ENCODE measurements around the gene SMARCB1. TPM values are rescaled to one million over a fixed set of nuclear protein-coding genes. Genes with fewer than 3 reads are reported as not detected.

SMARCB1 gene
- polyA plus RNA-seq (2013, experiment 1 of 2), result 68.2 TPM
- polyA plus RNA-seq (2013, experiment 2 of 2), result 67.4 TPM

DNA sequence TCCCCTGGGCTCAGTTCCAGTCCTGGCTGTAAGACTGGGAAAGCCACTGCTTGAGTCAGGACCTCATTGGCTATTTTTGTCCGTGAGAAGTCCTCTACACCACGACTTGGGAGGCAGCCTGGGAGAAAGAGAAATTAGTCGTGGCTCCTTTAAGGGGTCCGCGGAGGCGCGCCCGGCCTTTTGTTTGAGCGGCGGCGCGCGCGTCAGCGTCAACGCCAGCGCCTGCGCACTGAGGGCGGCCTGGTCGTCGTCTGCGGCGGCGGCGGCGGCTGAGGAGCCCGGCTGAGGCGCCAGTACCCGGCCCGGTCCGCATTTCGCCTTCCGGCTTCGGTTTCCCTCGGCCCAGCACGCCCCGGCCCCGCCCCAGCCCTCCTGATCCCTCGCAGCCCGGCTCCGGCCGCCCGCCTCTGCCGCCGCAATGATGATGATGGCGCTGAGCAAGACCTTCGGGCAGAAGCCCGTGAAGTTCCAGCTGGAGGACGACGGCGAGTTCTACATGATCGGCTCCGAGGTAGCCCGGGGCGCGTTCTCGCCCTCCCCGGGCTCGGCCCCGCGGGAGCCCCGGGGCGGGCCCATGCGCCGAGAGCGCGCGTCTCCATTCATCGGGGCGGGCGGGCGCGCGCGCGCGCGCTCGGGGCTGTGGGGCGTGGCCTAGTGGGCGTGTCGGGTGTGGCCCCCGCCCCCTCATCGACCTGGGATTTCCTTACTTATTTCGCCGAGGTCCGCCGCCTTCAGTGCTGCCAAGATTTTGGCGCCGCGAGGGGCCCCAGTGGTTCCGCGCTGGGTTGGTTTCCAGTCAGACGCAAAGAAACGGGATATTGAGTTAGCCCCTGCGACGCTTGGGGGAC is at the start of gene SMARCB1:
Gene SMARCB1, plus strand, starts transcription at position 215 of the 848 bp plus-strand sequence. Its CDS starts 204 bp downstream, at position 419.
- H3K18ac ChIP-seq (ENCODE audit: low read depth in 1 of 2, low read length in 2 of 2), result peak within 1 kb of the TSS; percentile 98 to 100
- peak within 1 kb of the TSS; percentile 100 for H2BK5ac ChIP-seq (ENCODE audit: low read depth, low read length, poor library complexity, severe bottlenecking)
- under 1% methylated on average over 80 of the region's 97 CpGs for WGBS
- H3K14ac ChIP-seq (ENCODE audit: low read length in 2 of 2), result peak within 1 kb of the TSS in 1 of 2 experiments; percentile 98
- peak within 1 kb of the TSS; percentile 28 to 61 for H2BK12ac ChIP-seq (ENCODE audit: low read length in 2 of 2)
- peak within 1 kb of the TSS; percentile 97 for H3K9ac ChIP-seq (ENCODE audit: low read length)
- peak within 1 kb of the TSS; percentile 98 for H2BK15ac ChIP-seq (ENCODE audit: low read depth, poor library complexity, severe bottlenecking)
- H3K4me3 ChIP-seq (ENCODE audit: insufficient read depth in 1 of 2, low read depth in 1 of 2, low read length in 2 of 2), result peak within 1 kb of the TSS; percentile 94 to 97
- peak; percentile 97 for DNase-seq
- peaks cover 28% of the 10 kb centered on the region for H3K4me1 ChIP-seq (ENCODE audit: control insufficient read depth, insufficient read depth, low read depth, low read length)
- H3K4ac ChIP-seq (ENCODE audit: low read depth in 1 of 2, low read length in 2 of 2), result peak within 1 kb of the TSS; percentile 100
- H2AK5ac ChIP-seq (ENCODE audit: low read length, severe bottlenecking), result peak within 1 kb of the TSS; percentile 63
- H3K27me3 ChIP-seq (ENCODE audit: control insufficient read depth in 1 of 2, insufficient read depth in 1 of 2, low read length in 2 of 2), result no peaks in the 10 kb centered on the region
- H3K9me3 ChIP-seq (ENCODE audit: control insufficient read depth, low read length), result no peaks in the 10 kb centered on the region
- H3K23ac ChIP-seq (ENCODE audit: low read length in 2 of 2), result peak within 1 kb of the TSS; percentile 79 to 93
- H3K27ac ChIP-seq (ENCODE audit: low read length, poor library complexity, severe bottlenecking), result peak within 1 kb of the TSS; percentile 97
- peak within 1 kb of the TSS; percentile 68 for H2AFZ ChIP-seq (ENCODE audit: low read depth, low read length)
- peak within 1 kb of the TSS; percentile 99 for H4K91ac ChIP-seq (ENCODE audit: low read length)
- H3K4me2 ChIP-seq (ENCODE audit: low read length, poor library complexity, severe bottlenecking), result peak within 1 kb of the TSS; percentile 82
- peak within 1 kb of the TSS; percentile 100 for H2BK120ac ChIP-seq (ENCODE audit: low read depth, low read length)
- peaks cover 1% of the 10 kb centered on the region for H3K79me1 ChIP-seq (replicated peaks; ENCODE audit: low read length, poor library complexity, severe bottlenecking)
- peak within 1 kb of the TSS; percentile 100 for H4K8ac ChIP-seq (ENCODE audit: low read length)
- peaks cover 6 to 7% of the 10 kb centered on the region in 2 experiments for H3K36me3 ChIP-seq (ENCODE audit: control insufficient read depth in 1 of 2, insufficient read depth in 2 of 2, low read depth in 1 of 2, low read length in 2 of 2)

DNA sequence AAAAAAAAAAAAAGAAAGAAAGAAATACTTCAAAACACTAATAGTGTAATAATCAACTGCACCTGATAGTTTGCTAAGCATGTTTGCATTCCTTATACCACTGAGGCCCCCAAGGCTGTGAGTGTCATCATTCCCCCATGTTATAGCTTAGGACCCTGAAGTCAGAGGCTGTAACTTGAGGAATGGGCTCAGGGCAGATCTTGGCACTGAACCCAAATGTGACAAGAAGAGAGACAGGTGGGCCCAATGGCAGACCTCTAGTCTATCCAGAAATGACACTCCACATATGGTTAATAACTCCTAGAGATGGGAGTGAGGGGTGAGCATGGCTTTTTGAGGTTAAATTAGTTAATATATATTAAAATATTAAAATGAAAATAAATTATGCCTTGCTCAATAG is 49.1 kb upstream of the SMARCB1 start:
- no peak overlapping the region for H2BK12ac ChIP-seq (ENCODE audit: low read length in 2 of 2)
- H3K9ac ChIP-seq (ENCODE audit: low read length), result no peak overlapping the region
- H3K14ac ChIP-seq (ENCODE audit: low read length in 2 of 2), result no peak overlapping the region
- no peak overlapping the region for H2AFZ ChIP-seq (ENCODE audit: low read depth, low read length)
- H3K4ac ChIP-seq (ENCODE audit: low read depth in 1 of 2, low read length in 2 of 2), result no peak overlapping the region
- no peak overlapping the region for H3K23ac ChIP-seq (ENCODE audit: low read length in 2 of 2)
- H3K9me3 ChIP-seq (ENCODE audit: control insufficient read depth, low read length), result no peaks in the 10 kb centered on the region
- H3K27ac ChIP-seq (ENCODE audit: low read length, poor library complexity, severe bottlenecking), result no peak overlapping the region
- no peak overlapping the region for H2AK5ac ChIP-seq (ENCODE audit: low read length, severe bottlenecking)
- no peak overlapping the region for H4K8ac ChIP-seq (ENCODE audit: low read length)
- H3K18ac ChIP-seq (ENCODE audit: low read depth in 1 of 2, low read length in 2 of 2), result no peak overlapping the region
- H3K79me1 ChIP-seq (replicated peaks; ENCODE audit: low read length, poor library complexity, severe bottlenecking), result peaks cover 3% of the 10 kb centered on the region
- H2BK120ac ChIP-seq (ENCODE audit: low read depth, low read length), result no peak overlapping the region
- peaks cover 14 to 17% of the 10 kb centered on the region in 2 experiments for H3K36me3 ChIP-seq (ENCODE audit: control insufficient read depth in 1 of 2, insufficient read depth in 2 of 2, low read depth in 1 of 2, low read length in 2 of 2)
- no peak overlapping the region for H4K91ac ChIP-seq (ENCODE audit: low read length)
- H3K4me1 ChIP-seq (ENCODE audit: control insufficient read depth, insufficient read depth, low read depth, low read length), result no peaks in the 10 kb centered on the region
- no peak overlapping the region for H3K4me2 ChIP-seq (ENCODE audit: low read length, poor library complexity, severe bottlenecking)
- H2BK5ac ChIP-seq (ENCODE audit: low read depth, low read length, poor library complexity, severe bottlenecking), result no peak overlapping the region
- H2BK15ac ChIP-seq (ENCODE audit: low read depth, poor library complexity, severe bottlenecking), result no peak overlapping the region
- H3K27me3 ChIP-seq (ENCODE audit: control insufficient read depth in 1 of 2, insufficient read depth in 1 of 2, low read length in 2 of 2), result peaks cover 0 to 3% of the 10 kb centered on the region in 2 experiments
- no peak overlapping the region for H3K4me3 ChIP-seq (ENCODE audit: insufficient read depth in 1 of 2, low read depth in 1 of 2, low read length in 2 of 2)
- no peak for DNase-seq

DNA sequence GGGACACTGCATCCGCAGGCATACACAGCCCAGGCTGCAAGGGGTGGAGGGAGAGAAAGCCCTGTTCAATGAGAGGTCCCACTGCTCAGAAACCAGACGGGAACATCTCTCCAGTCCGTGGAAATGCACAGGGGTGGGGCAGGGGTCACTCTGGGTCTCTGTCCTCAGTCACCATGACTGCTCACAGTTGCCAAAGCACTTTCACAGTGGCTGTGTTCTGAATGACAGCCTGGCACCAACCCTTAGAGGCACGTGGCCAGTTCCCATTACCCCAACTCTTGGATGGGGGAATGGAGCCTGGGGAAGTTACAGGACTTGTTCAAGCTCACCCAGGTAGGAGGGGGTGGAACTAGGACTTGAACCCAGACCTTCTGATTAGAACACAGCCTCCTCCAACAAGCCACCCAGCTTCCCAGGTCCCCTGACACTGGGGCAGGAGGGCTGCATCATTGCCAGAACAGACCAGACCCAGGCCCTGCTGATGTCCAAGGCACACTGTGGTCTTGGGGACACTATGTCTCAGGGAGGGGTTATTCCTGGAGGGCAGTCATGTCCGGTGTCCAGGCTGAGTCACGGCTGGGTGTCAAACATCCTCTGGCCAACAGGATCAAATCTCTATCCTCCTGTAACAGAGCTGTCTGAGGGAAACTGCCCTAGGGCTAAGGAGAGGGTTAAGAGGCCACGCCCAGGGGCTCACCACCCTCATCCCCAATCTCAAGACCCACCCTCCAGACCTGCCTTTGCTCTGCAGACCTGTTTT is 44.1 kb upstream of the SMARCB1 start:
- H2AFZ ChIP-seq (ENCODE audit: low read depth, low read length), result no peak overlapping the region
- 88% methylated on average over 7 of the region's 7 CpGs for WGBS
- H3K27me3 ChIP-seq (ENCODE audit: control insufficient read depth in 1 of 2, insufficient read depth in 1 of 2, low read length in 2 of 2), result no peaks in the 10 kb centered on the region
- H3K9me3 ChIP-seq (ENCODE audit: control insufficient read depth, low read length), result no peaks in the 10 kb centered on the region
- no peak overlapping the region for H4K8ac ChIP-seq (ENCODE audit: low read length)
- no peaks in the 10 kb centered on the region for H3K4me1 ChIP-seq (ENCODE audit: control insufficient read depth, insufficient read depth, low read depth, low read length)
- no peak overlapping the region for H3K9ac ChIP-seq (ENCODE audit: low read length)
- H2BK120ac ChIP-seq (ENCODE audit: low read depth, low read length), result no peak overlapping the region
- peaks cover 41 to 45% of the 10 kb centered on the region in 2 experiments for H3K36me3 ChIP-seq (ENCODE audit: control insufficient read depth in 1 of 2, insufficient read depth in 2 of 2, low read depth in 1 of 2, low read length in 2 of 2)
- H4K91ac ChIP-seq (ENCODE audit: low read length), result no peak overlapping the region
- no peak overlapping the region for H3K4me3 ChIP-seq (ENCODE audit: insufficient read depth in 1 of 2, low read depth in 1 of 2, low read length in 2 of 2)
- H3K23ac ChIP-seq (ENCODE audit: low read length in 2 of 2), result no peak overlapping the region
- H2BK5ac ChIP-seq (ENCODE audit: low read depth, low read length, poor library complexity, severe bottlenecking), result no peak overlapping the region
- no peak for DNase-seq
- no peak overlapping the region for H3K14ac ChIP-seq (ENCODE audit: low read length in 2 of 2)
- H3K18ac ChIP-seq (ENCODE audit: low read depth in 1 of 2, low read length in 2 of 2), result no peak overlapping the region
- H2BK12ac ChIP-seq (ENCODE audit: low read length in 2 of 2), result no peak overlapping the region
- H3K4ac ChIP-seq (ENCODE audit: low read depth in 1 of 2, low read length in 2 of 2), result no peak overlapping the region
- peaks cover 30% of the 10 kb centered on the region for H3K79me1 ChIP-seq (replicated peaks; ENCODE audit: low read length, poor library complexity, severe bottlenecking)
- no peak overlapping the region for H3K27ac ChIP-seq (ENCODE audit: low read length, poor library complexity, severe bottlenecking)
- H3K4me2 ChIP-seq (ENCODE audit: low read length, poor library complexity, severe bottlenecking), result no peak overlapping the region
- no peak overlapping the region for H2AK5ac ChIP-seq (ENCODE audit: low read length, severe bottlenecking)
- no peak overlapping the region for H2BK15ac ChIP-seq (ENCODE audit: low read depth, poor library complexity, severe bottlenecking)

- Histone ChIP-seq H3K36me3 (ENCODE audit: control insufficient read depth in 1 of 2, insufficient read depth in 2 of 2, low read depth in 1 of 2, low read length in 2 of 2) (peaks cover 41 to 45% of the 10 kb centered on the region in 2 experiments), H2BK12ac (ENCODE audit: low read length in 2 of 2) (no peak overlapping the region), H3K4me2 (ENCODE audit: low read length, poor library complexity, severe bottlenecking) (no peak overlapping the region), H2BK15ac (ENCODE audit: low read depth, poor library complexity, severe bottlenecking) (no peak overlapping the region), H4K91ac (ENCODE audit: low read length) (no peak overlapping the region), H3K23ac (ENCODE audit: low read length in 2 of 2) (no peak overlapping the region), H3K4me3 (ENCODE audit: insufficient read depth in 1 of 2, low read depth in 1 of 2, low read length in 2 of 2) (no peak overlapping the region), H3K79me1 (replicated peaks; ENCODE audit: low read length, poor library complexity, severe bottlenecking) (peaks cover 31% of the 10 kb centered on the region), H2AFZ (ENCODE audit: low read depth, low read length) (no peak overlapping the region), H3K27ac (ENCODE audit: low read length, poor library complexity, severe bottlenecking) (no peak overlapping the region), H2AK5ac (ENCODE audit: low read length, severe bottlenecking) (no peak overlapping the region), H3K4ac (ENCODE audit: low read depth in 1 of 2, low read length in 2 of 2) (no peak overlapping the region), H3K14ac (ENCODE audit: low read length in 2 of 2) (no peak overlapping the region), H3K27me3 (ENCODE audit: control insufficient read depth in 1 of 2, insufficient read depth in 1 of 2, low read length in 2 of 2) (no peaks in the 10 kb centered on the region), H3K4me1 (ENCODE audit: control insufficient read depth, insufficient read depth, low read depth, low read length) (no peaks in the 10 kb centered on the region), H2BK120ac (ENCODE audit: low read depth, low read length) (no peak overlapping the region), H4K8ac (ENCODE audit: low read length) (no peak overlapping the region), H2BK5ac (ENCODE audit: low read depth, low read length, poor library complexity, severe bottlenecking) (no peak overlapping the region), H3K18ac (ENCODE audit: low read depth in 1 of 2, low read length in 2 of 2) (no peak overlapping the region), H3K9me3 (ENCODE audit: control insufficient read depth, low read length) (no peaks in the 10 kb centered on the region), H3K9ac (ENCODE audit: low read length) (no peak overlapping the region)
- 93% methylated on average over 2 of the region's 2 CpGs for whole genome bisulfite sequencing
- no peak for DNase-seq
These were observed 43.5 kb upstream of the SMARCB1 start for GRCh38 chr22:23743303-23743705.

All from mesenchymal stem cell (in vitro differentiated cells and primary cell).